ENCODE measurements around the gene PLTP.
"Not testable (repeated sequence)": the region's sequence is repeated elsewhere in the genome, so short reads cannot be mapped to it uniquely, and the experiment has no call there.

The PLTP gene

DNA sequence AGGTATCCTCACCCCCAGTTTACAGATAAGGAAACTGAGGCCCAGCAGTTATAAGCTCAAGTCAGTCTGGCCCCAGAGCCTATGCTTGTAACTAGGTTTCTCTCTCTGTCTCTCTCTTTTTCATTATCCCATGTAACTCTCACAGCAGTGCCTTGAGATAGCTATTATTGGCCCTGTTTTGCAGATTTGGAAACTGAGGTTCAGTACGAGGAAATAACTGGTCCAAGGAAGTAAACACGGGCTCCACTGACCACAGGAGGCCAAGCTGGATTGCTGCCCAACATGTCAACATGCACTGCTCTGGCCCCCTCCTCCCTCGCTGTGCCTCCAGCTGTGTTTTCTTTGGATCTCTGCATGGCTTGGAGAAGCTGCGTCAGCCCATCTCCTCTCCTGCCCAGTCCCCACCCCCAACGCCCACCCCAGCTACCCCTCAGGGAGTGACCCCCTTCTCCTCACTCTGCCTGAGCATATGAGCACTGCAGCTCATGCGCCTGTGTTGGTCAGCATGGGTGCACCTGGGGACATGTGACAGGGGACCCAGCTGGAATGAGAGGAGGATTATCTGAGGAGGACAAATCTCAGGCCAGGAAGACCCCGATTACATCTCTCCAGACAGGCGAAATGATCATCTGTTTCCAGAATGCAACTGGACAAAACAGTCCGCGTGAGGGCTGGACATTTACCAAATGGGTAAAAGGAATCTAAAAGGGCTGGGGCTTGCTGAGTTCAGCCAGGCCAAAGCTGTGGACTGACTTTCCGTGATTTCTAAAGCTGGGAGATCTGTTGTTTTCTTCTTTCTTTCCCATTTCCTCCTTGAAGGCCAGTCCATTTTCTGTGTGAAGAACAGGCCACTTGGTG is 7.8 kb upstream of the PLTP start:
- DNase-seq, result peak; percentile 33

DNA sequence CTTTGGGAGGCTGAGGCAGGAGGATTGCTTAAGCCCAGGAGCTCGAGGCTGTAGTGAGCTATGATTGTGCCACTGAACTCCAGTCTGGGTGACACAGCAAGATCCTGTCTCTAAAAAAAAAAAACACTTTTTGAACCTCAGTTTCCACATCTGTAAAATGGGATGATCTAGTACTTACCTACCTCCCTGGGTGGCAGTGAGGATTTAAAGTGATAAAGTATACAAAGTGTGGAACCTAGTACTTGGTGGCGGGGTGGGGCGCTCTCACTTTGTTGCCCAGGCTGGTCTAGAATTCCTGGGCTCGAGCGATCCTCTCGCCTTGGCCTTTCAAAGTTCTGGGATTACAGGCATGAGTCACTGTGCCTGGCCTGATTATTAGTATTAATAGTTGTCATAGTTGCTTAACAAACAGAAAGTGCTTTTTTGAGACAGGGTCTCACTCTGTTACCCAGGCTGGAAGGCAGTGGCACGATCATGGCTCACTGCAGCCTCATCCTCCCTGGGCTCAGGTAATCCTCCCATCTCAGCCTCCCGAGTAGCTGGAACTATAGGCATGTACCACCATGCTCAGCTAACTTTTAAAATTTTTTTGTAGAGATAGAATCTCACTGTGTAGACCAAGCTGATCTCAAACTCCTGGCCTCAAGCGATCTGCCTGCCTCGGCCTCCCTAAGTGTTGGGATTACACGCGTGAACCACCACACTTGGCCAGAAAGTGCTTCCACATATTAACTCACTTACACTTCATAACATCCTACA is 7.0 kb upstream of the PLTP start:
- no peak for DNase-seq

DNA sequence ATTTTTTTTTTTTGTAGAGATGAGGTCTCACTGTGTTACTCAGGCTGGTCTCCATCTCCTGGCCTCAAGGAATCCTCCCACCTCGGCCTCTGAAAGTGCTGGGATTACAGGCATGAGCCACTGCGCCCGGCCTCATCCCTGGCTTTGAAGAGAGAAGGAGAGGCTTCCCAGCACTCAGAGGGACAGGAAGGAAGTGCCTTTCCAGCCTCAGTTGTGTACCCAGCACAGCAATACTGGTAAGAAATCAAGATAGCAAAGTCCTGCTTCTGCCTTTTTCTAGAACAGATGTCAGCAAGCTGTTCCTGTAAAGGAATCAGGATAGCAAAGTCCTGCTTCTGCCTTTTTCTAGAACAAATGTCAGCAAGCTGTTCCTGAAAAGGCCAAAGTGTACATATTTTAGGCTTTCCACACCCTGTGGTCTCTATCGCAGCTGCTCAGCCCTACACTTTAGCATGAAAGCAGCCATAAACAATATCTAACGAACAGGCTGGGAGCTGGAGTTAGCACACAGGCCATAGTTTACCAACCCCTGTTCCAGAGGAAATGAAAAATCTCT is 6.3 kb upstream of the PLTP start:
- DNase-seq, result no peak

DNA sequence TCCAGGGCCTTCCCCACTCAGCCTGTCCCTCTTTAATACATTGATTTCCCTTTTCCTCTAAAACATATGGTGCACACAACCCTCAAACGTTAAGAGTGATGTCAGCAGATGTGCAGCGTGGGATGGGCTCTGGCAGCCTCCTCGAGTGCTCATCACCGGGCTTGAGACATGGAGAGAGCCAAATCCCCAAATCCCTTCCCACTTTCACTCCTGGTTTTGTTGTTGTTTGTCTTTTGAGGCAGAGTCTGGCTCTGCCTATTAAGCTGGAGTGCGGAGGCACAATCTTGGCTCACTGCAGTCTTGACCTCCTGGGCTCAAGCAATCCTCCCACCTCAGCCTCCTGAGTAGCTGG is 5.8 kb upstream of the PLTP start:
- DNase-seq, result no peak

DNA sequence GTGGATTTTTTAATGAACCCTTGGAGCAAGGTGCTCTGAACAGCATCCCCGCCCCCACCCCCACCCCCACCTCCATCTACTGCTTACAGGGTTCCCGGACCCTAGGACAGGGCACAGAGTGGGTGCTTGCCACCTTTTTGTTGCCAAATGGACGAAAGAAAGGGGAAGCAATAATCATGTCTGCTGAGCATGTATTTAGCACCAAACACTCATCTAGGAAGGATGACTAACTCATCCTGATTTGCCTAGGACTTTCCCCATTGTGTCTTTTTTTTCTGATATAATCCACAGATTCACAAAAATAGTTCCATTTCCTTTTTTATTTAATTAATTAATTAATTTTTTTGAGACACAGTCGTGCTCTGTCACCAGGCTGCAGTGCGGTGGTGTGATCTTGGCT is 1.2 kb upstream of the PLTP start:
- no peak for DNase-seq

DNA sequence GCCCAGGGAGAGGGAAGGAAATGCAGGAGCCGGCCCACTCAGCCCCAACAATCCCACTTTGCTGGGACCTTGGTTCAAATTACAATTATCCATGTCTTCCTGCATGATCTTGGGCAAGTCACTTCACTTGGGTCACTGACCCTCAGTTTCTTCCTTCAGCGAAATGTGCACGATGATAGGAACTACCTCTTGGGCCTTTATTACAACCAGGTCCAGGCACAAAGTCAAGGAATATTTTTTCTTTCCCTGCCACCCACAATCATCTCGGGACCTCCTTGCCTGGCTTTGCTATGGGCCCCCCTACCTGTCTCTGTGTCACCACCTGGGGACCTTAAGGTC is 358 bp upstream of the PLTP start:
- no peak for DNase-seq

DNA sequence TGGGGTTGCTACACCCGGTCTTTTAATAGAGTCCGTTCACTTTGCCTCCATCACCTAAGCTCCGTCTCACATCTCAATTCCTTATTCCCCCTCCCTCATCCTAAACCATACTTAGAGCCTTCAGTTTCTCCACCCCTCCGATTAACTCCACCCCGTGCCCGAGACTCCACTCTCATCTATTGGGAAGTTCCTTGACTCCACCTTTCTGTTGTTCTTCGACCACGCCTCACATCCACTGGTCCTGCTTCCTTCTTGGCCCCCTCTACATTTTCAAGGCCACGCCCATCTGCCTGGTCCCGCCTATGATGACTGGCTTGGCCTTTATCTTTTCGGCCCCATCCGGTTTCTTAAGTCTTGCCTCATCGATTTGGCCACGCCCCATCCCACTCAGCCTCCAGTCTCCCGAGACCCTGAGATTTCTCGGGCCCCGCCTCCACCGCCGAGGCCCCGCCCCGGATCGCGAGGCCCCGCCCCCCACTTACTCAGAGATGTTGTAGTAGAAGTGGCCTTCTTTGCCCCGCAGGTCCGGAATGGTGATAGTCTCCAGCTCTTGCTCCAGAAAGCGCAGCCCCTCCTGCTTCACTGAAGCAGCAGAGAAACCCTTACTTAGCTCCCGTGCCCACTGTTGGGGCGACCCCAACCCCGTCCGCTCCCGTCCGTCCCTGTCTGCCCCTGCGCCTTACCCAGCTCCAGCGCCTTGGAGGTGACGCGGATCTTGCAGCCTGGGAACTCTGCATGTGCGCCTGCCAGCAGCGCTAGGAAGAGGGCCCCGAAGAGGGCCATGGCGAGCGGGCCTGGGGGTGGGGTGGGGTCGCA is 1.1 kb downstream of the PLTP start:
- DNase-seq, result peak; percentile 100

DNA sequence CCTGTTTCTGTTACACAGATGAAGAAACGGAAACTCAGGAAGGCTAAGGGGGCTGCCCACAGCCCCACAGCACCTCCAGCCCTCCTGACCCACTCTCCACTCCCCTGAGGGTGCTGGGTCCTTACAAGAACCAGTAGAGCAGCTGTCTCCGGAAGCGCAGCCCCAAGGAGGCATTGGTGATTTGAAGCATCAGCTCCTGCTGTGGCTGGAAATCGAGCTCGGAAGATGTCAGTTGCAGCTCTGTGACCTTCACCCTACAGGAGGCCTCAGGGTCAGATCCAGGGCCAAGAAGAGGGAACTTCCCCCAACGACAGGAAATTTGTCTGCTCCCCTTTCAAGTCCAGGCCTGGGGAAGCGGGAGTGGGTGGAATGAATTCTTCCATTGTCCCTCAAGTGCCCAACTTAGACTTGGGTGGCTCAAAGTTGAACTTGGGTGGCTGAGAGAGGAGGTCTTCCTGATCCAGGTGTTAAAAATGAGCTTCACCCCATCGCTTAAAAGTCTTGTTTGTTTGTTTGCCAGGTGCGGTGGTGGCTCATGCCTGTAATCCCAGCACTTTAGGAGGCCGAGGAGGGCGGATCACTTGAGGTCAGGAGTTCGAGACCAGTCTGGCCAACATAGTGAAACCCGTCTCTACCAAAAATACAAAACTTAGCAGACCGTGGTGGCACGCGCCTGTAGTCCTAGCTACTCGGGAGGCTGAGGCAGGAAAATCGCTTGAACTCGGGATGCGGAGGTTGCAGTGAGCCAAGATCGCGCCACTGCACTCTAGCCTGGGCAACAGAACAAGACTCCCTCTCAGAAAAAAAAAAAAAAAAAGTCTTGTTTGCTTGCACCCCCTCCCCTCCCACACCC is 1.9 kb downstream of the PLTP start:
- DNase-seq, result no peak

DNA sequence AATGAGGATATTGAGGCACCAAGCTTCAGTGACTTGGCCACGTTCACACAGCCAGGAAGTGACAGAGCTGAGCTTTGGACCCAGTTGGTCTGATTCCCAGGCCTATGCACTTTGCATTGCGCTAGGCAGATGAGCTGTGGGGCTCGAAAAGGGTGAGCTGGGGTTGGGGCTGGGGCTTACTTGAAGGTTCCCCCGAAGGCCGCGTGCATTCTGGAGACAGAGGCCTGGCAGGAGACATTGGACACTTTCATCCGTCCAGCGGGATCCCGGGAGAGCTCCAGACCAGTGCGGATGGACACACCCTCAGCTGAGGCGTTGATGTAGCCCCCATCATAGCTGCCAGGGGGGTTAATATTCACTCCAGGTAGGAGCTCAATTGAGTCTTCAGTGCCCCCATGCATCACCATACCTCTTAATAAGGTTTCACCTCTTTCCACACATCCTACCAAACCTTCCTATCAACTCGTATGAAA is 2.6 kb downstream of the PLTP start:
- no peak for DNase-seq

DNA sequence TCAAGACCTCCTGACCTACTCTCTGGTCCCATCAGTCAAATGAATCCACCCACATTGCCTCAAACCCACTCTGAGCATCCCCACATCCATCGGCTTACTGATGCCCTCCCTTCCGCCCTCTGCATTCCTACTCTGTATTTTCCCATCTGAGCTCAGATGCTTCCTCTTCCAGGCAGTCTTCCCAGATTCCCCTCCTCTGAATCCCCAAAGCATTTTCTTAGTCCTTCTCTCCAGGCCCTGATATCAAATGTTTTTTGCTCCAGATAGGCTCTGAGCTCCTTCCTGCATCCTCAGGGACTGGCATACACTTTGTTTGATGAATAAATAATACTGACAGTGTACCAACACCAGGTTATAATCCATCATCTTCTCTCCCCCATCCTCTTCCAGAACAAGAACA is 3.9 kb downstream of the PLTP start:
- DNase-seq, result no peak

DNA sequence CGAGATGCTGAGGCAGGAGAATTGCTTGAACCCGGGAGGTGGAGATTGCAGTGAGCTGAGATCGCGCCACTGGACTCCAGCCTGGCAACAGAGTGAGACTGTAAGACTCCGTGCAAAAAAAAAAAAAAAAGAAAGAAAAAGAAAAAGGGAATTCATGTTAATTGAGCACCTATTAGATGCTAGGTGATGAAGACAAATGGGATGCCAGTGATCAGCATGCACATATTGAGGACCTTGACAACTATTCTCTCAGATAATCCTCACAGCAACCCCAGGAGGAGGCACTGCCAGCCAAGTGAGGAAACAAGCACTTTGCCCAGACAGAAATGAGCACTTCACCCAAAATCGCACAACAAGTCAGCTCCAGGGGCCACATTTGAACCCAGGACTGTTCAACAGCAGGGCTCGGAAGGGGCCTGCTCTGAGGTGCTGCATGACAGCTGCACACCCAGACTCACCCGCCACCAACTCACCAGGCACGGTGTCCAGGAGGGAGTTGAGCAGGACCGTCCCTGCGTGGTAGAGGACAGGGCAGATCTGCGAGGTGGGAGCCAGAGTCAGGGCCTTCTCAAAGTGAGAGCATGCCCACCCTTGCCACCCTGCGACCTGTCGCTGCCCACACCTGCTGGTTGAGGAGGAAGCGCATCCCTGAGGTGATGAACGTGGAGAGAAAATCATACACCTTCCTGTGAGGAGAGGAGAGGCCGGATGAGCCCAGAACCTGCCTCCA is 4.6 kb downstream of the PLTP start:
- DNase-seq, result no peak

DNA sequence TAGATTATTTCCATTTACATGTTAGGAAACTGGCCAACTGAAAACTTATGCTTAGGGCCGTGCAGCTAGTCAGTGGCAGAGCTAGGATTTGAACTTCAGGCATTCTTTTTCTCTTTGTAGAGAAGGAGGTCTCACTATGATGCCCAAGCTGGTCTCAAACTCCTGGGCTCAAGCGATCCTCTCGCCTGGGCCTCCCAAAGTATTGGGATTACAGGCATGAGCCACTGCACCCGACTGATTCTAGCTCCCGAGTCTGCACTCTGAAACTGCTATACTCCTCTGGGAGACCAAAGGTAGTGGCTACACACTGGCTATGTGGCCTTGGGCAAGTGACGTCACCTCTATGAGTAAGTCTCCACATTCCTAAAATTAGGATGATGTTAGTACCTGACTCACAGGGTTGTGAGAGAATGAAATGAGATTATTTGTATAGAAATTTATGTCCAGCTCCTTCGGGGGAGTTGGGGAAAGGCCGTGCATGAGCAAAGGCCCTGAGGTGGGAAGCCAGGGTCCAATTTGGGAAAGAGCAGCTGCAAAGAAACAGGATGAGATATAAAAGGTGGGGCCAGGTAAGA is 6.4 kb downstream of the PLTP start:
- DNase-seq, result peak; percentile 96

DNA sequence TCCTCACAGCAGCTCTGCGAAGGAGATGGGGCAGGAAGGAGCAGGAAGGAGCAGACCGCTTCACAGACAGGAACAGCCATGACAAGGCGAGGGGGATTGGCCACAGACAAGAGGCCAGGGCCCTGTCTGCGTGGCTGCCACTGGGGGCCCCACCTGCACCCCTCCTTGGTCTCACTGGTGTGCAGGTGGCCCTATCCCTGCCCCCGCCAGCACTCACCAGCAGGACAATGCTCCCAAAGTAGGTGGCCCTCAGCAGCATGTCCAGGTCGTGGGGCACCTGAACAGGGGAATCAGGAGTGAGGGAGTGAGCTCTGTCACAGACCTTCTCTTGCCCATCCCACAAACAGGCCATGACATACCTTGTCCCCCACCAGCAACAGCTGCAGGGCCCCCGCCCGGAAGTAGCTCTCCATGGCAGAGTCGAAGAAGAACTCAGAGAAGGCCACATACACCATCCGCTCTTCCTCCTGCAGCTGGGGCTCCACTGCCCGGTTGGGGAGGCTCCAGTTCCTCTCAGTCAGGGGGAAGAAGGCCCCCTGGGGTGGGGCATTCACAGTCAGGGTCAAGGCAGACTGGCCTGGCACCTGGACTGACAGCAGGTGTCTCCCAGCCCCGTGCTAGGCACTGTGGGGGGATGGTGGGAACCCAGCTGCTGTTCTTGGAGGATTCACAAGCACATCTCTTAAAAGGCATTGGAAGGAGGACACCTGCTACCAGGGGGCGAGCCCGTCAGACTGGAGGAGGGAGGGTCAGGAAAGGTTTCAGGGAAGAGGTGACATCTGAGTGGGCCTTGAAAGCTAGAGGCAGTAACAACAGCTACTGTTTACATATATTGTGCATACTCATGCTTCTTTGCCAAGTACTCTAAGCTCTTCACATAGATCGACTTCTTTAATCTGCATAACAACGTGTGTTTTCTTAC is 7.1 kb downstream of the PLTP start:
- DNase-seq, result no peak

DNA sequence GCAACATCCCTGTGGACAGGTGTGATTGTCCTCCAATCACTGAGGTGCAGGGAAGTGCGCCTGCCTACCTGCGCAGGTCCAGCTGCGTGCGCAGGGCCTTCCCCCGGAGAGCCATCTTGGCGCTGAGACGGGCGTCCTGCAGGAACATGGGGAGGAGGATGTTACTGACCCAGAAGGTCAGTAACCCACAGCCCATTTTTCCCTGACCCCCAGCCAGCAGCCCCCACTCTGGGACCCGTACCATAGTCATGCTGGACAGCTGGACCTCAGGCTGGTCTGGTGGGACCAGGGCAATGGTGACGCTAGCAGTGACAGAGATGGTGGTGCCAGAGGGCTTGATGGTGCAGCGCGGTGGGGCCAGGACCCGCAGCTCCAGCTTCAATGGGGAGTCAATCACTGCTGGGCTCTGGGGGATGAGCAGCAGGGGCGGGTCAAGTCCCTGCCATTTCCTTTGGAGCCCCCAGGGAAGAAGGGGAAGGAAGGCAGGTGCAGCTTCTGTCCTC is 9.7 kb downstream of the PLTP start:
- DNase-seq, result no peak

DNA sequence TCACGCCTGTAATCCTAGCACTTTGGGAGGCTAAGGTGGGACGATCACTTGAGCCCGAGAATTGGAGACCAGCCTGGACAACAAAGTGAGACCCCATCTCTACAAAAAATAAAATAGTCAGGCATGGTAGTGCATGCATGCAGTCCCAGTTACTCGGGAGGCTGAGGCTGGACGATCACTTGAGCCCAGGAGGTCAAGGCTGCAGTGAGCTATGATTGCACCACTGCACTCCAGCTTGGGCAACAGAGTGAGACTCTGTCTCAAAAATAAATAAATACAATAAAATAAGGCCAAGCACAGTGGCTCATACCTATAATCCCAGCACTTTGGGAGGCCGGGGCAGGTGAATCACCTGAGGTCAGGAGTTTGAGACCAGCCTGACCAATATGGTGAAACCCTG is 10.6 kb downstream of the PLTP start:
- not testable (repeated sequence) for DNase-seq

DNA sequence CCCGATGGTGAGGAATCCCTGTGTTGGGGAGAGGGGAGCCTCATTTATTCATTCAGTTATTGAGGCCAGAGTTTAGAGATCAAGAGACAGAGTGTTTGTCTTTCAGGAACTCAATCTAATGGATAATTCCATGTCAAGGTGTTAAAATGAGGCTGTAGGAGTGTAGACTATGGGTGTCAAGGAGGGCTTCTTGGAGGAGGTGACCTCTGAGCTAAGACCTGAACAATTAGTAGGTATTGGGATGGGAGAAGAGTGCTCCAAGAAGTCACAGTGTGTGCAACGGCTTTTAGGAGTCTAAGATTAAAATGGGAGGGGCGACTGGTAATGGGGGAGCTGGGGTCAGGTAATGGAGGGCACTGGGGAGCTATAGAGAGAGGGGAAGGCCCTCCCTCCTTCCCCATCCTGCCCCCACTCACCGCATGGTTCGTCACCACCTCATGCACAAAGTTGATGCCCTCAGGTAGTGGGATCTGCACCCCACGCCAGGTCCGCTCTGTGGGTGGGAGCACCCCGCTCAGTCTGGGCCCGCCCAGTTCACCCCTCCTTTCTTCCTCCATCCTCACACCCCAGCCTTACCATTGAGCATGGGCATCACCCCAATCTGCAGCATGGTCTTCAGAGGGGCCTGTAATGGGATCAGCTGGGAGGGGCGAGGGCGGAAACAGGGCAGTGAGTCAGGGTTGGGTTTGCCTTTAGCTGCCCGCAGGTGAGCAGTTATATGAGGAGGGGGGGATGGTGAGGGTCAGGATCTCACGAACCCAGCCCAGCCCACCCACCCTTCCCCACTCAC is 12.7 kb downstream of the PLTP start:
- DNase-seq, result no peak

DNA sequence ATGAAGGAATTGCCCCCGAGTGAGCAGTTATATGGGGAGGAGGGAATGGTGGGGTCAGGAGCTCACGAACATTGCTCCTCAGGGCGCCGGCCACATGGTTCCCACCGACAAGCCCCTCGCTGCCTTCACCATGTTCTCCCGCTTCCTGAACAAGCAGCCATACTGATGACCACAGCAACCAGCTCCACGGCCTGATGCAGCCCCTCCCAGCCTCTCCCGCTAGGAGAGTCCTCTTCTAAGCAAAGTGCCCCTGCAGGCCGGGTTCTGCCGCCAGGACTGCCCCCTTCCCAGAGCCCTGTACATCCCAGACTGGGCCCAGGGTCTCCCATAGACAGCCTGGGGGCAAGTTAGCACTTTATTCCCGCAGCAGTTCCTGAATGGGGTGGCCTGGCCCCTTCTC is 13.7 kb downstream of the PLTP start:
- no peak for DNase-seq

DNA sequence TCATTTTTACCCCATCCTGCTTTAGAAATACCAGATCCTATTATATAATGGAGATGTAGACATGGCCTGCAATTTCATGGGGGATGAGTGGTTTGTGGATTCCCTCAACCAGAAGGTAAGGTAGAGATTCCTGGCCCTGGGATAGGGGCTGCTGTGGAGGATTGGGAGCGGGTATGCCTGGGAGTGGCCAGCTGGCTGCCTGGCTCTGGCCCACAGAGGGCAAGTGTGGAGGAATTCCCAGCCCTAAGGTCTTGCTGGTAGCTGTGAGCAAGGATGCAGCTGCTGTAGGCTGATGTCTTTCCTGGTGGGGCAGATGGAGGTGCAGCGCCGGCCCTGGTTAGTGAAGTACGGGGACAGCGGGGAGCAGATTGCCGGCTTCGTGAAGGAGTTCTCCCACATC is 14.3 kb downstream of the PLTP start:
- DNase-seq, result no peak

DNA sequence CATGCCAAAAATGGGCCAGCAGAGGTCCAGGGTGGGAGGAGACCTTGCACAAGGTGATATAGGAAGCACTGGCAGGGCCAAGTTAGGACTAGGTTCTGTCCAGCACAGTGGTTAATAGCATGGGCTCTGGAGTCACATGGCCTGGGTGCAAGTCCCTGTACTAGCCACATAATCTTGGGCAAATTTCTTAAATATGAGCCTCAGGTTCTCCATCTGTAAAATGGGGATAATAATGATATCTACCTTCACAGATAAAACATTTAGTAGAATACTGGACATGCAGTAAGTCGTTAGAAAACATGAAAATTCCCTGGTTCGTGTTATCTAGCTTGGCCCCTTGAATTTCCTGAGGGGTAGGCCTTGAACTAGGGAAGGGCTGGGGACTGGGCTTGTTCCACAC is 14.7 kb downstream of the PLTP start:
- DNase-seq, result no peak
